ENCODE measurements around the gene ZFC3H1.

Gene ZFC3H1

DNA sequence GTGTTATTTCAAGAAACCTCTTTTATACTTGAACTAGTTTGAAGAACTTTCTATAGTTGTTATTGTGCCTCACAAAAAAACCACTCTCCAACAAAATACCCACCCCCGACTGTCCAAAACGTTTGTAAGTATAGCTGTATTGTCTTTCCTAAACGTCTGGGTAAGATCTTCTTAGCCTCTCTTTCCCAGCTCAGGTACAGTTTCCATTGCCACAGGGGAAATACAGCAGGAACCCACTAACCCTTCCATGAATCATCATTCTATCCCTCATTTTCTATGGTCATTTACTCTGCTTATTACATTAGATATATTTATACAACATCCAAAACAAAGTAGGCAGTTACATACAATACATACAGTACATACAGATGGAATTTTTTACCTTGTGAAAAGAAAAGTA is 70.8 kb downstream of the ZFC3H1 start:
- no peak for FAIRE-seq
- TF ChIP-seq, protein P1, sequence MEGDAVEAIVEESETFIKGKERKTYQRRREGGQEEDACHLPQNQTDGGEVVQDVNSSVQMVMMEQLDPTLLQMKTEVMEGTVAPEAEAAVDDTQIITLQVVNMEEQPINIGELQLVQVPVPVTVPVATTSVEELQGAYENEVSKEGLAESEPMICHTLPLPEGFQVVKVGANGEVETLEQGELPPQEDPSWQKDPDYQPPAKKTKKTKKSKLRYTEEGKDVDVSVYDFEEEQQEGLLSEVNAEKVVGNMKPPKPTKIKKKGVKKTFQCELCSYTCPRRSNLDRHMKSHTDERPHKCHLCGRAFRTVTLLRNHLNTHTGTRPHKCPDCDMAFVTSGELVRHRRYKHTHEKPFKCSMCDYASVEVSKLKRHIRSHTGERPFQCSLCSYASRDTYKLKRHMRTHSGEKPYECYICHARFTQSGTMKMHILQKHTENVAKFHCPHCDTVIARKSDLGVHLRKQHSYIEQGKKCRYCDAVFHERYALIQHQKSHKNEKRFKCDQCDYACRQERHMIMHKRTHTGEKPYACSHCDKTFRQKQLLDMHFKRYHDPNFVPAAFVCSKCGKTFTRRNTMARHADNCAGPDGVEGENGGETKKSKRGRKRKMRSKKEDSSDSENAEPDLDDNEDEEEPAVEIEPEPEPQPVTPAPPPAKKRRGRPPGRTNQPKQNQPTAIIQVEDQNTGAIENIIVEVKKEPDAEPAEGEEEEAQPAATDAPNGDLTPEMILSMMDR (IDR thresholded peaks at IDR 0.05; ENCODE audit: insufficient read depth, missing control alignments), result no peak
- no peak for DNase-seq (ENCODE audit: insufficient read length, low spot score)

DNA sequence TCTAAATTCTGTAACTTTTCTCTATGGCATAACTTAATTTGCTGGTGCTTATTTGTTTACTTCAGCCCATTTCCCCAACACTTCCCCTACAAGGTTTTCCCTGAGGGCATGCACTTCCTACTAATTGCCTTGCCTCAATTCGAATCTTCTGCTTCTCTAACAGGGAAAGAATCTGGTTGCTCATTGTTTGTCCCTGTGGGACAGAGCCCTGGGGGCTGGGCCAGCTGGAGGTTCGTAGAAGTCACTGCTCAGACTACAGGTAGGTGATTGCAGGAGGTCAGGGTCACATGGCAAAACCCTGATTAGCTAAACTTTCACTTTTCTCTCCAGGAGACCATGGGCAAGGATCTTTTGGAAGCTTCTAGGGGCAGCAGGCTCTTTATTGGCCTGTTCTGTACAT is 72.0 kb downstream of the ZFC3H1 start:
- no peak for DNase-seq (ENCODE audit: insufficient read length, low spot score)
- FAIRE-seq, result no peak
- TF ChIP-seq, protein P1 (IDR thresholded peaks at IDR 0.05; ENCODE audit: insufficient read depth, missing control alignments), result no peak

DNA sequence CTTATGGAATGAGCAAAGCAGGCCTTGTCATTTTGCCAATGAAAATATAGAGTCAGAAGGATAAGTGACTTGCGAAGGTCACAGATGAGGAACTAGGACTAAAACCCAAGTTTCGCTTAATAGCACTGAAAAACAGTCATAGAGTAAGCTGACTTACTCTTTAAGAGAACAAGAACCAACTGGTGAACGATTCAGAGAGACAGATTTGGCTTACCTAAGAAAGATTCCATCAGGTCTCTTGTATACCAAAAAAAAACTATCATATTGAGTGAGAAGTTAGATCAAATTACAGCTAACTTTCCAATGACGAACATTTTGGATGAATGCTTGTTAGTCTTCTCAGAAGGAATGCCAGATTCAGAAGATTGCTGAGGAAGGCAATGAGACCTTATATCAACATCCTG is 74.2 kb downstream of the ZFC3H1 start:
- TF ChIP-seq, protein P1 (IDR thresholded peaks at IDR 0.05; ENCODE audit: insufficient read depth, missing control alignments), result no peak
- DNase-seq (ENCODE audit: insufficient read length, low spot score) (no peak), FAIRE-seq (no peak)

DNA sequence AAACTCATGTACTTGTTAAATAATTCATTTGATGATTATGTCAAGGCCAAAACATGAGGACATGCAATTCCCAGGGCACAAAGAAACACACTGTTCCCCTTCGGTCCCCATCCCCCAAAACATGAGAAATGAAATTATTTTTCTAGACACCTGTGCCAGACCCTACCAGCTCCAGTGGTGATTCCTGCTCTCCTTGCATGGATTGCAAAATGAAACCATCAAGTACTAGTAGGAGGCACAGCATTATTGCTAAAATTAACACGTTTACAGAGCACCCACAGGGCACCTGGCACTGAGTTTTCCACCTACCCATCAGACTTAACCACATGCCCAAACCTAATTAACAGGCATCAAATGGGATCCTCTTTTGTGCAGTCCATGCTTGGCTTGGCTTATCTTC is 76.6 kb downstream of the ZFC3H1 start:
- DNase-seq (ENCODE audit: insufficient read length, low spot score) (no peak), FAIRE-seq (no peak)
- TF ChIP-seq, protein P1 (IDR thresholded peaks at IDR 0.05; ENCODE audit: insufficient read depth, missing control alignments), result no peak

DNA sequence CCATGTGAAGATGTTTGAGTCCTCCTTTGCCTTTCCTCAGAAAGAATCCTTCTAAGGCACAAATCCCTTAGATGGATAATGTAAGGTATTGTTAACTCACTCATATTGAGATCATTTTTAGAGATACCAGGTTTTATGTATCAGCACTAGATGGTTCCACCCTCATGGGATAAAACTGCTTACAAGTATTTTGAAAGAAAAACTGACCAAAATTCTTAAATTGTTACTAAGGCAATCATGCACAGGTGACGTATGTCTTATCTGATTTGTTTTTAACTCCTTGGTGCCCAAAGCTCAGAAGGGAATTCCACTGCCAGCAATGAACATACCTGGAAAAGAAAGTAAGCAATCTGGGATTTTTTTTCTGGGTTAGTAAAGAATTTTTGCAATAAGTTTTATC is 78.4 kb downstream of the ZFC3H1 start:
- no peak for FAIRE-seq
- TF ChIP-seq, protein P1 (IDR thresholded peaks at IDR 0.05; ENCODE audit: insufficient read depth, missing control alignments), result no peak
- DNase-seq (ENCODE audit: insufficient read length, low spot score), result no peak

DNA sequence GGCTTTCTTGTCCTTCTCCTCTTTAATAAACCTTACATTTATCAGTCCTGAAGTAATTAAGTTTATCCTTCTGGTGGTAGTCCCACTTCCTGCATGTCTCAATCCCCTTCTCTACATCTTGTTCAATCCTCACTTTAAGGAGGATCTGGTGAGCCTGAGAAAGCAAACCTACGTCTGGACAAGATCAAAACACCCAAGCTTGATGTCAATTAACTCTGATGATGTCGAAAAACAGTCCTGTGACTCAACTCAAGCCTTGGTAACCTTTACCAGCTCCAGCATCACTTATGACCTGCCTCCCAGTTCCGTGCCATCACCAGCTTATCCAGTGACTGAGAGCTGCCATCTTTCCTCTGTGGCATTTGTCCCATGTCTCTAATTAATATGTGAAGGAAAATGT is 79.3 kb downstream of the ZFC3H1 start:
- no peak for DNase-seq (ENCODE audit: insufficient read length, low spot score)
- TF ChIP-seq, protein P1 (IDR thresholded peaks at IDR 0.05; ENCODE audit: insufficient read depth, missing control alignments), result no peak
- FAIRE-seq, result no peak

DNA sequence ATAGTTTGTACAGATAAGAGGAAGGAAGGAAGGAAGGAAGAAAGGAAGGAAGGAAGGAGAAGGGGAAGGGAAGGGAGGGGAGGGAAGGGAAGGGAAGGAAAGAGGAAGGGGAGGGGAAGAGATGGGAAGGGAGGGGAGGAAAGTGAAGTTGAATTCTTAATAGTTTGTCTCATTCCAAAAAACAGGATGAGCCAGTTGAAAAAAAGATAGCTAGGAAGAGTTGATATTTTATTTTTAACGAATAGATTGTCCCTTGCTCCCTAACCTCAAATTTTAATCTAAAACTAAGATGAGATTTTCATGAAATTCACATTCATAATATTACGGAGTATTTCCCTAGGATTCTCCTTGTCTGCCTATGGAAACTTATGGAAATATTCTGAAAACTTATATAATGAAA is 80.7 kb downstream of the ZFC3H1 start:
- FAIRE-seq (no peak), DNase-seq (ENCODE audit: insufficient read length, low spot score) (no peak)
- TF ChIP-seq, protein P1 (IDR thresholded peaks at IDR 0.05; ENCODE audit: insufficient read depth, missing control alignments), result no peak
